ENCODE data around the gene SCUBE2.

SCUBE2 gene

GRCh38 chr11:9091044-9091922 is at the start of gene SCUBE2:
Gene SCUBE2 (minus strand): TSS chr11:9091599. CDS start chr11:9091528, 71 bp downstream.
- DNase-seq: no peak

- no peak for DNase-seq
Measured at GRCh38 chr11:9141186-9141585, 49.8 kb upstream of the SCUBE2 start.

DNA sequence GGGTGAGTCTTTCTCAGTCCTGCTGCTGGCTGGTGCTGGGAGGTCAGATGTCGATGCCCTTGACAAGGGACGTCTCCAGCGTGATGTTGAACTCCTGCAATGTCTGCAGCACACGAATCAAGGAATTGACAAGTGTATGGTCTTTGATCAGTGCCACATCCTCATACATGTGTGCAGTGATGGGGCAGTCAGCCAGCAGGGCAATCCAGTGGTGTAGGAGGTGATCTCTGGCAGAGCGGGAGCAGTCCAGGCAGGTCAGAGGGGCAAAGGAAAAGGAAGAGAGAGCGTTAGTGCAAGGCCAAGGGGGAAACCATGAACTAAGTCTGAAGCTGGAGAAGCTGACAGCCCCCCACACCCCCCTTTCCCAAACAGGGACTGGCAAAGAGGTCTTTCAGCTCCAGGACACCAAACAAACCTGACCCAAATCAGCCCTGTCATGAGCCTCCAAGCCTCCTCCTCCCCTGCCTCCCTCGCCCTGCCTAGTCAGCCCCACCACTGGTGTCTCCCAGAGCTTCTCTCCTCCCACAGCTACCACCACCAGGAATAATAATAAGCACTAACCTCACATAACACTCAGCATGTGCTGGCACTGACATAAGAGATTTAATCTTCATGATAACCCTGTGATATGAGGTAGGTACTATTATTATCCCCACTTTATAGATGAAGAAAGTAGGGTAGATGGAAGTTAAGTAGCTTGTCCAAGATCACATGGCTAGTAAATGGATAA is 48.4 kb upstream of the SCUBE2 start:
- no peak for DNase-seq

- DNase-seq: peak; percentile 33
Measured at GRCh38 chr11:9138612-9139579, 47.5 kb upstream of the SCUBE2 start.

GRCh38 chr11:9138133-9138453 is 46.7 kb upstream of the SCUBE2 start:
- DNase-seq: no peak

DNA sequence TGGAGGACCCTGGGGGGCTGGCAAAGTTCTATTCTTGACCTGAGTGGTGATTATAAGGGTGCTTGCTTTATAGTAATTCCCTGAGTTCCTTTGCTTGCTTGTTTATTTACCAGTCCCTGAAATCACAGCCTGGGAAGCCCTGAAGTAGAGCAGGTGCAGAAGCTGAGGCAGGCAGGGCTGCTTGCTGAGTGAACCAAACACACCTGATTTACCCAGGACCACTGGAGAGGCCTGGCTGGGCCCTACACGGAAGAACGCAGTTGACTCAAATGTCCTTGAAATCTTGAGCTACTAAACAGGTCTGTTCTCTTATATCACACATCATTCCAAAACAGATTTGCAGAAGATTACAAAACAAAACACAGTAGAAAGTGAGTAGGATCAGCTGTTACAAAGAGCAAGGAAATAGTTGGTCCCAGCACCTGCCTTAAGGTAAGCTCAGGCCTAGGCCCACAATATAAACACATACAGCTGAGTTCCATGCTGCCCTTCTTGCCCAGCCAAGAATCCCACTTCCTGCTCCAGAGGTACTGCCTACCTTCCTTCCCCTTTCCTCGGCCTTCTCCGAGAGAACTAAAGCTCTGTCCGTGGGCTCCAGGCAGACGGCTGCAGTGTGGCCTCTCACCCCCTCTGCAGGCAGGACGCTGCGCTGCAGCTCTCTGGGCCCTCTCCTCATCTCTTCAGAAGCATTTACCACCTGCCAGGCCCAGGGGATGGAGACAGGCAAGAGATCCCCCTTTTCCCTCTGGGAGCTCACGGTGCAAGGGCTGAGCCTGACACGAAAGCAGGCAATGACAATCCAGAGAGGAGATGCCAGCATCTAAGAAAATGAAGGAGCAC is 46.1 kb upstream of the SCUBE2 start:
- peak; percentile 91 for DNase-seq

DNA sequence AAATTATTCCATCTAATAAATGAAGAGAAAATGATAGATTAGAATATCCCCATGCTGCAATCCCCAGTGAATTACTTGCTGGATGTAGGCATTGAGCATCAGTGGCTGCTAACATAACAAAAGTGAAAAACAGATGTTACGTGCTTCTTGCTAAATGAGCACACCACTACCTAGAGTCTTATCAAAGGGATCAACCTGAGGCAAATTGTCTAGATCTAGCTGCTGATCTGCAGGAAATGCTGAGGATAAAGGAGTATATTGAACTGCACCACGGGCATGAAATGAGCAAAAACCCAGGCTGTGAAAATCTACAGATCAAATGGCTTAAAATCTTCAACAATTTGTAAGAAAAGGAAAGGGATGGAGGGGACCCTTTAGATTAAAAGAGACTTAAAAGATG is 45.3 kb upstream of the SCUBE2 start:
- DNase-seq: no peak

- DNase-seq: no peak
Measured at GRCh38 chr11:9133956-9134355, 42.6 kb upstream of the SCUBE2 start.

GRCh38 chr11:9132203-9132878 is 40.9 kb upstream of the SCUBE2 start:
- no peak for DNase-seq

DNA sequence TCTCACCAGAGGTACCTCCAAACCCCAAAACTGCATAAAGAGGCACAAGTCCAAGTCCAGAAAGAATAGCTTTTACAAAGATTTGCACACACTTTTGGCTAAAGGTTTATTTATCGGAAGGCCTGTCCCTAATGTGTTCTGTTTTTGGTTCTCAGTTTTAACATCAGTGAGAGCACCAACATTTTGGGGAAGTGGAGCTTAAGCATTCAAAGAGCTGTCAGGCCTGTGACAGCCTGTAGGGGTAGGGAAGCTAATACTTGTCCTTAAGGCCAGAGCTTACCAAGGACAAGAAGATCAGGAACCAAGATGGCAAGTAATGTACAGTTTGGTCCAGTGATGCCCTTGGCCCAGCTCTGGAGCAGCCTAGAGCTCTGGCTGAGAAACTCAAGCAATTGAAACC is 38.9 kb upstream of the SCUBE2 start:
- no peak for DNase-seq

- DNase-seq: no peak
Measured at GRCh38 chr11:9126636-9127035, 35.2 kb upstream of the SCUBE2 start.

DNA sequence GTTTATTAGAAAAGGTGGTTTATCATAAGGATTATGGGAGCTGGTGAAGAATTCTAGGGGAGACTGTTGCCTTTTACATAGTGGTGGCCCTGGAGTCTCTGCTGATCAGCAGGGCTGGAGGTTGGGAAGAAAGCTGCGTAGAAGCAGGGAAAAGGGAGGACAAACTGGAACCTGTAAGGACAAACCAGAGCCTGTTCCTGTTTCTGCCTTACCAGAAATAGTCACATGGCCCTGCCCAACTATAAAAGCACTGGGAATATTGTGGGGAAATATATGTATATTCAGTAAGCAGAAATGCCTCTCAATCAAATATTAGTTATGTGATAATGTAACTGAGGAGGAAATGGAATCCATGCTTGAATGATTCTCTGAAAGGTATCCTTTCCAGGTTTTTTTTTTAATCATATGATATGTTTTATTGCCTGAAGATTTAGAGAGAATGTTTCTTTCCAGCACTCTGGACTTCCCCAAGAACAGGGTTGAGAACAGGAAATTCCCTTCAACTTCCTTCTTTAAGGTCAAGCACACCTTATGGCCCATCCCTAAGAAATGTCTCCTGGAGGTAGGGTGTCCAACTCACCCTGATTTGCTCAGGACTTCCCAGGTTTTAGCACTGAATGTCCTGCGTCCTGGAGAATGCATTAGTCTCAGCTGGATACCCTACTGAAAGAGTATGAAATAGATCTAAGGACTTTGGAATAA is 33.9 kb upstream of the SCUBE2 start:
- DNase-seq: no peak

DNA sequence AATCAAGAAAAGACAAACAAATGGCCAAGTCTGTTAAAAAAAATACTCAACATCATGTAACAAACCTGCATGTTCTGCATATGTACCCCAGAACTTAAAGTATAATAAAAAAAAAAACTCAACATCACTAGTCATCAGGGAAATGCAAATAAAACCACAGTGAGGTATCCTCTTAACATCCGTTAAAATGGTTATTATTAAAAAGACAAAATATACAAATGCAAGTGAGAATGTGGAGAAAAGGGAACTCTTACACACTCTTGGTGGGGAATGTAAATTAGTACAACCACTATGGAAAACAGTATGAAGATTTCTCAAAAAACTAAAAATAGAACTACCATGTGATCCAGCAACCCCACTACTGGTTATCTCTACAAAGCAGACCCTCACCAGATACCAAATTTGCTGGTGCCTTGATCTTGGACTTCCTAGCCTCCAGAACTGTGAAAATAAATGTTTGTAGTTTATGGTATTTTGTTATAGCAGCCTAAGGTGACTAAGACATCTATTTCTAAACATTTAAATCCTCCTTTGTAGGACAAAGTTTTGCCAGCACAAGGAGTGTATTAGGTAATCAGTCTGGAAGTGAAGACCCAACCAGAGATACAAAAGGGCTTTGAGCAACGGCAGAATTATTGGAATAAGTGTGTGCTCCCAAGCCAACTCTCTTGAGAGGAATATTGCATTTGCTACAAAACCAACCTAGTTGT is 32.4 kb upstream of the SCUBE2 start:
- DNase-seq: no peak

DNA sequence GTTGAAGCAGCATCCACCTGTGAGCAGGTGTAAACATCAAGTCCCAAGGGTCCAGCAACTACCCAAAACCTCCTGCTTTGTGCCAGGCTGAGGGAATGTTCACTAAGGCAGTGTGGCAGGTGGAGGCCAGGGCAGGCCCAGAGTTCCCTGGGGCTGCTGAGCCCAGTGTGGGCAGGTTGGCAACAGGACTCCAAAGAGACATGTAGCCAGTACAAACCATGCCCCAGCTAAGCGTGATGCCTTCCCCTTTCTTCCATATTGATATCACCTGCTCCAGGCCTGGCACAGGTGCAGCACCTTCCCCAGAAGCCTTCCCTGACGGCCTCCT is 30.0 kb upstream of the SCUBE2 start:
- no peak for DNase-seq

- peak; percentile 20 for DNase-seq
Measured at GRCh38 chr11:9120664-9121468, 29.5 kb upstream of the SCUBE2 start.

DNA sequence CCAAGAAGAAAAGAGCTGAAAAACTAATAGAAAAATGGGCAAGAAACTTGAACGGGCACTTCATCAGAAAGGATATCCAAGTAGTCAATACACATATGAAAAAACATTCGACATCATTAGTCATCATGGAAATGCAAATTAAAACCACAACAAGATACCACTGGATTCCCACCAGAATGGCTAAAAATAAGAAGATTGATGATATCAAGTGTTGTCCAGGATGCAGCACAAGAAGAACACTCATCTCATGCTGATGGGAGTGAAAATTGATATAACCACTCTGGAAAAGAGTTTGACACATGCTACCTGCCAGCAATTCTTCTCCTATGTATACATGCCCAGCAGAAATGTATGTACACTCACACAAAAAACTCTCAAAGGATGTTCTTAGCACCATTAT is 26.9 kb upstream of the SCUBE2 start:
- DNase-seq: no peak

- no peak for DNase-seq
Measured at GRCh38 chr11:9112075-9112474, 20.7 kb upstream of the SCUBE2 start.

- no peak for DNase-seq
Measured at GRCh38 chr11:9109858-9110731, 18.7 kb upstream of the SCUBE2 start.

All from eye (tissue), 1 donor.